AG09309 (cell line): Measurements from ENCODE around the gene ASTN2.

Source experiments
- DNase-seq: peaks from one replicate; pipeline ENCODE4 v3.0.0-alpha.2; 2010; ENCODE audit warnings: low read depth
- H3K4me3 ChIP-seq: 2 replicates; pipeline ENCODE4 v1.5.1; 2011; ENCODE audit warnings: mild to moderate bottlenecking, low read depth, low read length, moderate library complexity; ENCODE audit not compliant: control insufficient read depth
- TF ChIP-seq, protein P1 (sequence below): IDR thresholded peaks from 2 replicates; pipeline ENCODE4 v1.5.1; 2011; ENCODE audit warnings: mild to moderate bottlenecking, low read depth, low read length, inconsistent platforms; ENCODE audit not compliant: insufficient read depth, control insufficient read depth; ENCODE audit errors: missing control alignments

Gene ASTN2

DNA sequence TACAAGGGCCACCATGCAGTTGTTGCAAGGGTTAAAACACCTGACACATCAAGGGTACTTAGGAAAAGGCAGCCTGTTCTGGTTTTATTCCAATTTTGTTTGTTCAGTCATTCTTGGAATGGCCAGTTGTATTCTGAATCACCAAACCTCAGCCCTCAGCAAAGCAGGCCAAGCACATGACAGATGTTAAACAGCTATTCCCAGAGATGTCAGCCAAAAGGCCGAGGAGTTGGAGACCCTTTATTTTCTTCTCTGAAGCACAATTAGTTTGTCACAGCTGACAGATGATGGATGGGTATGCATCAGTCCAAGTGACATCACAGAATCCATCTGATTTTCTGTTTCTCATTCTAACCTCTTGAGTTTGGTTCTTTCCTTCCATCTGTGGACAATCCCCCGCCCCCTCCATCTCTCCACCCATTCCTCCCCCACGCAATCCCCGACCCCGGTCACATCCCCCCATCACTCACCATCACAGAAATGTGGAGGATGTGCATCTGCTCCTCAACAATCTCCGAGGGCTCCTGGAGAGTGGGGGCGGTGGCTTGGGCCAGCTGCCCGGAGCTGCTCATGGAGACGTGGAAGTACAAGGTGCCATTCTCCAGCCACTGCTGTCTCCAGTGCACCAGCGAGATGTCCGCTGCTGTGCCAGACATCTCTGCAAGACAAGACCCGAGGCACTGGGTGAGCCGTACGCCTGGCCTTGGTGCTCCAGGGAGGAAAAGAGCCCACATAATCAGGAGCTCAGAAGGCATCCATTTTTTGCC lies 123.8 kb downstream of the ASTN2 start:
- TF ChIP-seq, protein P1, sequence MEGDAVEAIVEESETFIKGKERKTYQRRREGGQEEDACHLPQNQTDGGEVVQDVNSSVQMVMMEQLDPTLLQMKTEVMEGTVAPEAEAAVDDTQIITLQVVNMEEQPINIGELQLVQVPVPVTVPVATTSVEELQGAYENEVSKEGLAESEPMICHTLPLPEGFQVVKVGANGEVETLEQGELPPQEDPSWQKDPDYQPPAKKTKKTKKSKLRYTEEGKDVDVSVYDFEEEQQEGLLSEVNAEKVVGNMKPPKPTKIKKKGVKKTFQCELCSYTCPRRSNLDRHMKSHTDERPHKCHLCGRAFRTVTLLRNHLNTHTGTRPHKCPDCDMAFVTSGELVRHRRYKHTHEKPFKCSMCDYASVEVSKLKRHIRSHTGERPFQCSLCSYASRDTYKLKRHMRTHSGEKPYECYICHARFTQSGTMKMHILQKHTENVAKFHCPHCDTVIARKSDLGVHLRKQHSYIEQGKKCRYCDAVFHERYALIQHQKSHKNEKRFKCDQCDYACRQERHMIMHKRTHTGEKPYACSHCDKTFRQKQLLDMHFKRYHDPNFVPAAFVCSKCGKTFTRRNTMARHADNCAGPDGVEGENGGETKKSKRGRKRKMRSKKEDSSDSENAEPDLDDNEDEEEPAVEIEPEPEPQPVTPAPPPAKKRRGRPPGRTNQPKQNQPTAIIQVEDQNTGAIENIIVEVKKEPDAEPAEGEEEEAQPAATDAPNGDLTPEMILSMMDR, result no peak
- no peak overlapping the region for H3K4me3 ChIP-seq
- DNase-seq, result no peak

DNA sequence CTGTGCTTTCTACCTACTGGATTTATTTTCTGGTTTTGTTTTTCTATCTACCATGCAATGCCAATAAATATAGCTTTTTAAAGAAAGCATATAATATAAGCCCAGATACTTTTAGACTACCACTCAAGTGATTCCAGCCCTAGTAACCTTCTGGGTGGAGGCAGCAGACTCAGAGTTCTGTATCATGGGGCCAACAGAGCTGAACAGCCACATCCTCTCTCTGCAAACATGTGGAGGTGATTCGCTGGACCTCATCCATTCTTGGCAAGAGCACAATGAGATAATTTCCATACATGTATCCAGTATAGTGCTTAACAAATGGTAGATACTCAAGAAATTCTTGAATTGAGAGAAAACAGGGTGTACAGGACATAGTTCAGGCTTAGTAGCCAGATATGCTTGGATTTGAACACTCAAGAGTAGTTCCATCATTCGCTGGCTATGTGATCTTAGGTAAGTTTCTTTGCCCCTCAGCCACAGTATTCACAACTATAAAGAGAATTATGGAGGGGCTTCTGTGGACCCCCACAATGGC lies 124.5 kb downstream of the ASTN2 start:
- no peak overlapping the region for H3K4me3 ChIP-seq
- DNase-seq, result no peak
- TF ChIP-seq, protein P1, result no peak

DNA sequence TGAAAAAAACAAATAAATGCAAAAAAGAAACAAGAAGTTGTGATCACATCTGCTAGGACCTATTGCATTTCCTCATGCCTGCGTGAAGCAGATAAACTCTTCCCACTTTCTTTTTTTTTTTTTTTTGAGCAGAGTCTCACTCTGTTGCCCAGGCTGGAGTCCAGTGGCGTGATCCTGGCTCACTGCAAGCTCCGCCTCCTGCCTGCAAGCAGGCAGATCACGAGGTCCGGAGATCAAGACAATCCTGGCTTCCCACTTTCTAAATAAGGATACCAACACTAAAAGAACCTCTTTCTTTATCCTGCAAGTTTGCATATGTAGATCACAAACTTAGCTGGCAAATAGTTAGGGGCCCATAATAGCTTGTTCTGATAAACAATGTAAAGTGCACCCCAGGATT lies 128.6 kb downstream of the ASTN2 start:
- no peak overlapping the region for H3K4me3 ChIP-seq
- TF ChIP-seq, protein P1, result no peak
- no peak for DNase-seq

DNA sequence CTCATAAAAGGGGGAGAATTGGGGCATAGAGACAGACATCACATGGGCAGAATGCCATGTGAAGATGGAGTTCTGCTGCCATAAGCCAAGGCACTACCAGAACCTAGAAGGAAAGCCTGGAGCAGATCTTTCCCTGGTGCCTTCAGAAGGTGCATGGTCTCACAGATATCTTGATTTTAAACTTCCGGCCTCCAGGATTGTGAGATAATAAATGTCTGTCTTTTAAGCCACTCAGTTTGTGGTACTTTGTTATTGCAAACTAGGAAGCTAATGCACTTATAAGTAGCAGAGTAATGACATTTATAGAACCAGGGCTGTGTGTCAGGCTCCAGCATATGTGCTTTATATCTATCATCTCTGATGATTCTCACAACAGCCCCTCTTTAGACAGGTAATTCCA lies 130.4 kb downstream of the ASTN2 start:
- TF ChIP-seq, protein P1, result no peak
- H3K4me3 ChIP-seq, result no peak overlapping the region
- DNase-seq, result no peak

DNA sequence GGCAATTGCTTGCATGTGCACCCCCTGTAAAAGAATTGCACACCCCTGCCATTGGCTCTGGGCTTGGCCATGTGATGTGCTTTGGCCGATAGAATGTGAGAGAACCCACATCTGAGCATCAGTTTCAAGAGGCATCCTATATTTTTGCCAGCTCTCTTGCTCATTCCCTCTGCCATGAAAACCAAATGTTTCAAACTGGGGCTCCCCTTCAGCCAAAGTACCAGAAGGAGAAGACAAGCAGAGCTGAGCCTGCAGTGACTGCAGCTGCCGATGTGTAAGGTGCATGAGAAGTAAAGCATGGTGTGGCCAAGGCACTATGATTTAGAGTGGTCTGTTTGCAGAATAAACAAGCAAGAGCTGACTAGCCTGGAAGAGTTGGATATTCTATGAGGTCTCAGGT lies 132.3 kb downstream of the ASTN2 start:
- TF ChIP-seq, protein P1, result no peak

DNA sequence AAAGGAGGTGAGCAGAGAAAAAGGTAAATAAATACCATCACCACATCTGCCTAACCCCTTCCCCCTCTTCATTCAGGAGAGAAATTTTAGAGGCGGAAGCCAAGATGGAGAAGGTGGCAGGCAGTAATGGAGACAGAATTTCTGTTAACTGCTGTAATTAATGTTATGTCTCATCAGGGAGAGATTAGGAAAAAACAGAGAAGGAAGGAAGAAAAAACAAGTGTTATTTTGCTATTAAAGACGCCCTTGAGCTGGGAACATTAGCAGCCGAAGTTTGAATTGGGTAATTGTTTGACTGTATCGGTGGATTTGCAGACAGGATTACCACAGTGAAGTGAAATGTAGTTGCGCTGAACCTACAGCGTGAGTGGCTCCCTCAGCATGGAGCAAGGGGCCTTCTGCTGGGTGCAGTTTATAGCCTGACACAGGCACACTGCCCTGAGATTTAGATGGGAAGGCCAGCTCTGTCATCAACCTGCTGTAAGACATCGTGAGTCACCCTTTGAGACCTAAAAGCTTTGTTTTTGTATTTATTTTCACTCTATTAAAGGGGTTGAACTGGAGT lies 136.3 kb downstream of the ASTN2 start:
- no peak for DNase-seq
- TF ChIP-seq, protein P1, result no peak
- H3K4me3 ChIP-seq, result no peak overlapping the region

More for the DNA sequence above, 132.3 kb downstream of the ASTN2 start:
- H3K4me3 ChIP-seq, result no peak overlapping the region
- DNase-seq, result no peak
